Keratinocyte (primary cell): Measurements from ENCODE around the gene PRR3. TPM values are rescaled to one million over a fixed set of nuclear protein-coding genes. Genes with fewer than 3 reads are reported as not detected.

Experiments
- DNase-seq: peaks from one replicate; pipeline ENCODE4 v3.0.0-alpha.2; 2011; ENCODE audit warnings: low read depth, missing footprints, low spot score
- FAIRE-seq: peaks from 2 replicates; lab custom pipeline; 2011; peaks lifted over from hg19 to GRCh38; lab: Jason Lieb, UNC
- H2AFZ ChIP-seq: 2 replicates; pipeline ENCODE4 v1.6.0; 2012; ENCODE audit warnings: low read length, control low read depth, inconsistent platforms; ENCODE audit not compliant: control insufficient read depth
- H3K27ac ChIP-seq: 2 replicates; pipeline ENCODE4 v1.5.1; 2011; ENCODE audit warnings: low read length; ENCODE audit not compliant: control insufficient read depth, insufficient read depth
- H3K27me3 ChIP-seq: 3 replicates; pipeline ENCODE4 v1.6.0; 2011; ENCODE audit warnings: low read length; ENCODE audit not compliant: control insufficient read depth, insufficient read depth; ENCODE audit errors: extremely low read depth
- H3K36me3 ChIP-seq, 2 experiments: 2 replicates in 1 of 2; 3 replicates in 1 of 2; pipeline ENCODE4 v1.5.1; 2011; ENCODE audit warnings: low read length in 2 of 2, mild to moderate bottlenecking in 1 of 2; ENCODE audit not compliant: control insufficient read depth in 2 of 2, insufficient read depth in 2 of 2; ENCODE audit errors: extremely low read depth in 1 of 2
- H3K4me1 ChIP-seq: 3 replicates; pipeline ENCODE4 v1.5.1; 2011; ENCODE audit warnings: low read length; ENCODE audit not compliant: control insufficient read depth, insufficient read depth; ENCODE audit errors: extremely low read depth
- H3K4me2 ChIP-seq: 3 replicates; pipeline ENCODE4 v1.6.0; 2011; ENCODE audit warnings: low read depth, low read length; ENCODE audit not compliant: control insufficient read depth, insufficient read depth; ENCODE audit errors: extremely low read depth
- H3K4me3 ChIP-seq, 3 experiments: fragments of 200-600 bp in 1 of 3; sonication (generic) in 1 of 3; 2 replicates in 2 of 3; 3 replicates in 1 of 3; pipeline ENCODE4 v1.5.1; 2011 to 2016; ENCODE audit warnings: low read length in 3 of 3, mild to moderate bottlenecking in 3 of 3, control low read depth in 2 of 3, inconsistent platforms in 1 of 3, low read depth in 1 of 3, mixed read lengths in 1 of 3, mixed run types in 1 of 3, moderate library complexity in 1 of 3; ENCODE audit not compliant: control insufficient read depth in 2 of 3, insufficient read depth in 2 of 3; ENCODE audit errors: extremely low read depth in 1 of 3
- H3K79me2 ChIP-seq: 2 replicates; pipeline ENCODE4 v1.6.0; 2012; ENCODE audit warnings: low read length; ENCODE audit not compliant: control insufficient read depth, insufficient read depth
- H3K9ac ChIP-seq: 3 replicates; pipeline ENCODE4 v1.6.0; 2011; ENCODE audit warnings: low read length; ENCODE audit not compliant: control insufficient read depth, insufficient read depth; ENCODE audit errors: extremely low read depth
- H3K9me1 ChIP-seq: 3 replicates; pipeline ENCODE4 v1.6.0; 2011; ENCODE audit warnings: low read length; ENCODE audit not compliant: control insufficient read depth, insufficient read depth; ENCODE audit errors: extremely low read depth
- H3K9me3 ChIP-seq: 2 replicates; pipeline ENCODE4 v1.5.1; 2012; ENCODE audit warnings: low read depth, low read length; ENCODE audit not compliant: control insufficient read depth
- H4K20me1 ChIP-seq: 3 replicates; pipeline ENCODE4 v1.6.0; 2011; ENCODE audit warnings: low read length; ENCODE audit not compliant: control insufficient read depth, insufficient read depth; ENCODE audit errors: extremely low read depth
- CTCF ChIP-seq, 3 experiments: IDR thresholded peaks in 1 of 3; conservative IDR thresholded peaks in 1 of 3; optimal IDR thresholded peaks in 1 of 3; 2 replicates in 2 of 3; 3 replicates in 1 of 3; pipeline versions ENCODE3 to v1.5.1; 2011; ENCODE audit warnings: low read length in 3 of 3, mild to moderate bottlenecking in 3 of 3, moderate library complexity in 2 of 3, control low read depth in 1 of 3, inconsistent platforms in 1 of 3; ENCODE audit not compliant: insufficient read depth in 2 of 3; ENCODE audit errors: extremely low read depth in 1 of 3
- EZH2 ChIP-seq: IDR thresholded peaks from one replicate; pipeline ENCODE4 v1.6.1; 2012; ENCODE audit warnings: inconsistent platforms, mild to moderate bottlenecking, low read length, moderate library complexity
- dilution Hi-C: fragments of 300-500 bp; cut with MboI; formaldehyde crosslinking; loops from one replicate; pipeline ENCODE4 v1.7.0; 2020; ENCODE audit warnings: low sequenced_read_pairs; ENCODE audit not compliant: extremely low pct_ligation_motif_present
- polyA plus RNA-seq, 5 experiments: library from polyadenylated mRNA; depleted of rRNA in 3 of 5; stranded (reverse) in 3 of 5; stranded (forward) in 1 of 5; unstranded in 1 of 5; fragments of >200 nt; gene quantifications; 1 replicate in 1 of 5; 2 replicates in 3 of 5; 3 replicates in 1 of 5; pipeline versions ENCODE4 v1.2.1 to v1.2.3, GENCODE V29; 2011 to 2012; ENCODE audit warnings: missing spikeins in 2 of 5, low read depth in 1 of 5, low replicate concordance in 1 of 5

The PRR3 gene
- polyA plus RNA-seq, 1 donor (not counting 4 experiments of a cell fraction or from before 2014, with no cell fraction given), result 6.1 TPM

- TF ChIP-seq EZH2 (no peak), CTCF (optimal IDR thresholded peaks at IDR 0.05 in 1 of 3, IDR thresholded peaks at IDR 0.05 in 1 of 3, conservative IDR thresholded peaks at IDR 0.05 in 1 of 3; ENCODE audit: extremely low read depth in 1 of 3, insufficient read depth in 2 of 3, low read length in 3 of 3) (no peak)
- dilution Hi-C loops, result no loop called here
- no peaks in the 10 kb centered on the region for H4K20me1 ChIP-seq
- H3K9ac ChIP-seq, result no peak overlapping the region
- H3K4me1 ChIP-seq, result no peaks in the 10 kb centered on the region
- no peaks in the 10 kb centered on the region for H3K9me1 ChIP-seq
- FAIRE-seq (no peak), DNase-seq (no peak)
- H3K79me2 ChIP-seq, result no peaks in the 10 kb centered on the region
- no peak overlapping the region for H2AFZ ChIP-seq
- H3K4me3 ChIP-seq, result no peak overlapping the region
- no peaks in the 10 kb centered on the region for H3K27me3 ChIP-seq
- H3K9me3 ChIP-seq, result no peaks in the 10 kb centered on the region
- H3K4me2 ChIP-seq, result no peak overlapping the region
- no peak overlapping the region for H3K27ac ChIP-seq
- peaks cover 50 to 59% of the 10 kb centered on the region in 2 experiments for H3K36me3 ChIP-seq
Observed at GRCh38 chr6:30603961-30604360, 46.9 kb downstream of the PRR3 start.

- Histone ChIP-seq H3K4me3 (no peak overlapping the region), H3K9ac (no peak overlapping the region), H3K36me3 (peaks cover 22 to 46% of the 10 kb centered on the region in 2 experiments), H3K4me2 (no peak overlapping the region), H3K27me3 (no peaks in the 10 kb centered on the region), H3K4me1 (peaks cover 20% of the 10 kb centered on the region), H2AFZ (no peak overlapping the region), H3K9me3 (no peaks in the 10 kb centered on the region), H3K27ac (no peak overlapping the region), H4K20me1 (peaks cover 8% of the 10 kb centered on the region), H3K79me2 (peaks cover 22% of the 10 kb centered on the region), H3K9me1 (peaks cover 3% of the 10 kb centered on the region)
- FAIRE-seq (no peak), DNase-seq (no peak)
- dilution Hi-C loops, result no loop called here
- TF ChIP-seq EZH2 (no peak), CTCF (optimal IDR thresholded peaks at IDR 0.05 in 1 of 3, IDR thresholded peaks at IDR 0.05 in 1 of 3, conservative IDR thresholded peaks at IDR 0.05 in 1 of 3; ENCODE audit: extremely low read depth in 1 of 3, insufficient read depth in 2 of 3, low read length in 3 of 3) (no peak)
Observed at GRCh38 chr6:30610065-30610464, 53.0 kb downstream of the PRR3 start.
